HAP-1 (cell line): Measurements from ENCODE around the gene GPR161.

Experiments
- DNase-seq, 2 experiments: peaks; one replicate each; pipeline ENCODE4 v3.0.0-alpha.2; 2016 to 2020; ENCODE audit warnings: low spot score in 2 of 2
- H3K27me3 ChIP-seq: fragments of 250-450 bp; sonication (Bioruptor Pico); 2 replicates; pipeline ENCODE4 v1.5.1; 2020; ENCODE audit warnings: low read depth, mild to moderate bottlenecking, moderate library complexity
- H3K36me3 ChIP-seq: fragments of 250-450 bp; sonication (Bioruptor Pico); replicated peaks from 2 replicates; pipeline ENCODE4 v1.5.1; 2020; ENCODE audit warnings: mild to moderate bottlenecking
- H3K4me1 ChIP-seq: fragments of 250-450 bp; sonication (Bioruptor Pico); 2 replicates; pipeline ENCODE4 v1.5.1; 2020; ENCODE audit warnings: mild to moderate bottlenecking
- H3K4me3 ChIP-seq: fragments of 250-450 bp; sonication (Bioruptor Pico); 2 replicates; pipeline ENCODE4 v1.5.1; 2020; ENCODE audit warnings: mild to moderate bottlenecking, moderate library complexity
- H3K9me3 ChIP-seq: fragments of 250-450 bp; sonication (Bioruptor Pico); 2 replicates; pipeline ENCODE4 v1.5.1; 2020; ENCODE audit warnings: mild to moderate bottlenecking, moderate library complexity
- in situ Hi-C: fragments of 300-500 bp; cut with MboI; formaldehyde crosslinking; loops from 3 replicates; pipeline ENCODE4 v1.14.3; 2020; ENCODE audit warnings: low sequenced_read_pairs, inconsistent platforms, mixed read lengths

GPR161 gene

GRCh38 chr1:168095476-168095875 is 41.3 kb downstream of the GPR161 start:
- no peak for DNase-seq
- Histone ChIP-seq H3K9me3 (no peaks in the 10 kb centered on the region), H3K36me3 (0 out of 2 replicates have a peak, but pooled peaks cover 1% of the 10 kb centered on the region), H3K27me3 (no peaks in the 10 kb centered on the region), H3K4me3 (no peak overlapping the region), H3K4me1 (no peaks in the 10 kb centered on the region)
- in situ Hi-C loops: no loop called here

- no peak for DNase-seq
- no peaks in the 10 kb centered on the region for H3K27me3 ChIP-seq
- no peaks in the 10 kb centered on the region for H3K9me3 ChIP-seq
- H3K4me1 ChIP-seq: no peaks in the 10 kb centered on the region
- H3K36me3 ChIP-seq: no peaks in the 10 kb centered on the region
- in situ Hi-C loops: no loop called here
- H3K4me3 ChIP-seq: no peak overlapping the region
Observed at GRCh38 chr1:168093616-168094015, 43.1 kb downstream of the GPR161 start.

- Histone ChIP-seq H3K4me3 (no peak overlapping the region), H3K27me3 (no peaks in the 10 kb centered on the region), H3K4me1 (no peaks in the 10 kb centered on the region), H3K36me3 (no peaks in the 10 kb centered on the region), H3K9me3 (no peaks in the 10 kb centered on the region)
- DNase-seq: no peak
- in situ Hi-C loops: no loop called here
Observed at GRCh38 chr1:168092566-168093355, 44.0 kb downstream of the GPR161 start.

GRCh38 chr1:168091720-168092550 is 44.8 kb downstream of the GPR161 start:
- Histone ChIP-seq H3K4me1 (no peaks in the 10 kb centered on the region), H3K9me3 (no peaks in the 10 kb centered on the region), H3K36me3 (no peaks in the 10 kb centered on the region), H3K4me3 (no peak overlapping the region), H3K27me3 (no peaks in the 10 kb centered on the region)
- in situ Hi-C loops: no loop called here
- DNase-seq: no peak

GRCh38 chr1:168091063-168091462 is 45.7 kb downstream of the GPR161 start:
- in situ Hi-C loops: no loop called here
- H3K4me3 ChIP-seq: no peak overlapping the region
- no peaks in the 10 kb centered on the region for H3K36me3 ChIP-seq
- H3K9me3 ChIP-seq: no peaks in the 10 kb centered on the region
- no peaks in the 10 kb centered on the region for H3K27me3 ChIP-seq
- DNase-seq: no peak
- no peaks in the 10 kb centered on the region for H3K4me1 ChIP-seq

- no peak for DNase-seq
- in situ Hi-C loops: no loop called here
- H3K4me1 ChIP-seq: no peaks in the 10 kb centered on the region
- no peaks in the 10 kb centered on the region for H3K9me3 ChIP-seq
- no peak overlapping the region for H3K4me3 ChIP-seq
- no peaks in the 10 kb centered on the region for H3K27me3 ChIP-seq
- no peaks in the 10 kb centered on the region for H3K36me3 ChIP-seq
Observed at GRCh38 chr1:168090395-168090794, 46.3 kb downstream of the GPR161 start.

- no peak for DNase-seq
- H3K4me1 ChIP-seq: no peaks in the 10 kb centered on the region
- no peaks in the 10 kb centered on the region for H3K27me3 ChIP-seq
- in situ Hi-C loops: no loop called here
- H3K4me3 ChIP-seq: no peak overlapping the region
- no peaks in the 10 kb centered on the region for H3K36me3 ChIP-seq
- no peaks in the 10 kb centered on the region for H3K9me3 ChIP-seq
Observed at GRCh38 chr1:168089979-168090337, 46.8 kb downstream of the GPR161 start.

GRCh38 chr1:168089326-168089978 is 47.3 kb downstream of the GPR161 start:
- no peak for DNase-seq
- Histone ChIP-seq H3K36me3 (no peaks in the 10 kb centered on the region; the same call in 1 of the 2 replicates), H3K4me1 (no peaks in the 10 kb centered on the region), H3K27me3 (no peaks in the 10 kb centered on the region), H3K4me3 (no peak overlapping the region), H3K9me3 (no peaks in the 10 kb centered on the region)
- in situ Hi-C loops: no loop called here

- Histone ChIP-seq H3K9me3 (no peaks in the 10 kb centered on the region), H3K36me3 (no peaks in the 10 kb centered on the region; the same call in 1 of the 2 replicates), H3K4me3 (no peak overlapping the region), H3K27me3 (no peaks in the 10 kb centered on the region), H3K4me1 (no peaks in the 10 kb centered on the region)
- DNase-seq: no peak
- in situ Hi-C loops: no loop called here
Observed at GRCh38 chr1:168088511-168089325, 48.0 kb downstream of the GPR161 start.

- Histone ChIP-seq H3K27me3 (no peaks in the 10 kb centered on the region), H3K9me3 (no peaks in the 10 kb centered on the region), H3K36me3 (no peaks in the 10 kb centered on the region; the same call in 1 of the 2 replicates), H3K4me1 (no peaks in the 10 kb centered on the region), H3K4me3 (no peak overlapping the region)
- DNase-seq: no peak
- in situ Hi-C loops: no loop called here
Observed at GRCh38 chr1:168087696-168088095, 49.0 kb downstream of the GPR161 start.

- no peaks in the 10 kb centered on the region for H3K27me3 ChIP-seq
- H3K4me3 ChIP-seq: no peak overlapping the region
- peaks cover 3% of the 10 kb centered on the region; the same call in 1 of the 2 replicates for H3K36me3 ChIP-seq
- no peaks in the 10 kb centered on the region for H3K4me1 ChIP-seq
- in situ Hi-C loops: no loop called here
- no peaks in the 10 kb centered on the region for H3K9me3 ChIP-seq
- no peak for DNase-seq
Observed at GRCh38 chr1:168086438-168086837, 50.3 kb downstream of the GPR161 start.

GRCh38 chr1:168085401-168085872 is 51.3 kb downstream of the GPR161 start:
- H3K36me3 ChIP-seq: peaks cover 3% of the 10 kb centered on the region; the same call in 1 of the 2 replicates
- H3K4me1 ChIP-seq: no peaks in the 10 kb centered on the region
- H3K4me3 ChIP-seq: no peak overlapping the region
- H3K27me3 ChIP-seq: no peaks in the 10 kb centered on the region
- no peaks in the 10 kb centered on the region for H3K9me3 ChIP-seq
- in situ Hi-C loops: no loop called here
- DNase-seq: no peak
